Measurements from ENCODE around the gene KCNJ13.
"Not testable (repeated sequence)": the region's sequence is repeated elsewhere in the genome, so short reads cannot be mapped to it uniquely, and the experiment has no call there.

Gene KCNJ13

DNA sequence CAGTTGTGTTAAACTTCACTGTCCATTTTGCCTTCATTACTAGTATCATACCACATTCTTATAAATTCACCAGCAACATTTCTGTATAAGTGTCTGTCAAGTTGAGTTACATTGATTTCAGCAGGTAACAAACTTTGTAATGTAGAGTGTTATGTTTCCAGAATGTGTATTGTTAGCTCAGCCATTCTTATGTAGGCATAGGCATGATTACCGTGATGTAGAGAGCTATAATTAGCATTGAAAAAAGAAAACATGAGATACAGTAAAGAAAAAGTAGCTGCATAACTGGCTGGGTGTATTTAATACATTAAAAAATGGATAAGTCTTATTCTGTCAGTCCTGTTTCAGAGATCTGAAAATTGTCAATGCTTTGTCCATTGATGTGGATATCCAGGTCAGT, 8.5 kb downstream of the KCNJ13 start:
- no peak for DNase-seq (ENCODE audit: low read depth in 3 of 3)

DNA sequence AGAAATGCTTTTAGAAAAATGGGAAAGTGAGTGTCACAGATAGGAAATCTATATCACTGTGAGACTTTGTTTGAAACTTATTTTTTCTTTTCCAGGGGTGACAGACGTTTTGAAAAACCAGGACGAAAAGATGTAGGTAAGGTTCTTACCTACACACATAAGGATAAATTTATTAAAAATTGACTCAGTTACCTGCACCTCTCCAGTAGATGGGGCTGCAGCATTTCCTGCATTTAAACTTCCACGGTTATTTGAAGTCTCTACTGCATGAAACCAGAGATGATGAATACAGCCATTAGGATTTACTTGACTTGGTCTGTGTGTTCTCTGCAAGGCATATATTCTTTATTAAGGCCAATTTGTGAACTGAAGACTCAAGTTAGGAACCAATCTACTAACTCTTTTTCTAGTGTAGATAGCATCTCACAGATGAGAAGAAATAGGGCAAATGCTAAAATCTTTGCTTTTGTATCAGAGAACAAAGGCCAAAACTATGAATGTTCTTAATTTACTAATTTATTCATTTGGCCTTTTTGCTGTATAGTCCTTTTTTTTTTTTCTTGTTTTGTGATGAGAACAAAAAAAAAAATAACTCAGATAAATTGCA, 15.0 kb downstream of the KCNJ13 start:
- DNase-seq (ENCODE audit: low read depth in 3 of 3), result peak in 2 of 3 experiments; percentile 8 to 19

DNA sequence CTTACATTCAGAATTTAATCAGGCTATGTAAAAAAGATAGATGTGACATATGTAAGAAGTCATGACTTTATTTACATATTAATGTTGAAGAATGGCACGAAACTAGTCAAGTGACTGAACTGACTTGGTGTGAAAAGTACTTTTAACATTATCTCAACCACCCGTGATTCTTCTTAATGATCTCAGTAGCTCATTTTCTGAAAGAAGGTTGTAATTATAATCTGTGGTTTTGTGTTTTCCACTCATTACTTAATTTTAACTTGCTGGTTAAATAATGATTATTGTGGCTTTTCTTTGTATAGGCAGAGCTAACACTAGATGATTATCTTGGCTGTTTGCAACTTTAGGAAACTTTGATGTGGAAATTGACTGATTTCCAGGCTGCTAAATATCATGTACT, 18.5 kb downstream of the KCNJ13 start:
- DNase-seq (ENCODE audit: low read depth in 3 of 3), result no peak

DNA sequence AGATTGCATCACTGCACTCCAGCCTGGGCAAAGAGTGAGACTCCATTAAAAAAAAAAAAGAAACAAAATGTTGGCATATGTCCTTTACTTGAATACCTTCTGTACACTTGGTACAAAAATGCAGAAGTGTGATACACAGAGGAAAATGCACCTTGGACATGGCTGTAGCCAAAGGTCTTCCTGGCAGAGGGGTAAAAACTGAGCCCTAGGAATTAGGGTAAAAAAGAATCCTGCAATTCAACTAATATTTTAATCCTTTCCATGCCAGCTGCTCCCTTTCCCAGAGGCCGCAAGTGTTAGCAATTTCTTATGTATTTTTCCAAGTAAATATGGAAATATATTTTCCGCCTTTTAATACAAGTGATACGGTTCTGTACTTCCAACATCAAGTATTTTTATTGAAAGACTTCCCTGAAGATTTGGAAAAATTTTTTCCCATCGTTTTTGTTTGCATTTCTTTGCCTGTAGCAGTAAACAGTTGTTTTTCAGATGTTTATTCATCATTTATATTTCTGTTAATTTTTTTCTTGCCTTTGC, 26.2 kb downstream of the KCNJ13 start:
- DNase-seq (ENCODE audit: low read depth in 3 of 3), result no peak

DNA sequence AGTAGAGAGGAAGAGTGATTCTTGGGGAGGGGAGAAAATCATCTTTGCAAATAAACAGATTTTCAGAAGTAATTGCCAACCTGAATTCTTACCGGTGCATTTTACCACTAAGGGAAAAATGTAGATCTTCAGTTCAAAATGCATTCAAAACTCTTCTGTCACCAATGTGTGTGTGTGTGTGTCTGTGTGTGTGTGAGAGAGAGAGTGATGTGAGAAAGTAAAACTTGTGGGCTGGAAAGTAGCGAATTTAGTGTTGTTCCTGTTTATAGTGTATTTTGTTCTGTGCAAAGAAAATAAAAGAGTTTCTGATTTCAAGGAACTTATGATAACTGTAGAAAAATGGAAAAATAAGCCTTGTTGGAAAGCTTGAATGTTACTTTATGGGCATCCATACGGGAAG, 27.0 kb downstream of the KCNJ13 start:
- no peak for DNase-seq (ENCODE audit: low read depth in 3 of 3)

DNA sequence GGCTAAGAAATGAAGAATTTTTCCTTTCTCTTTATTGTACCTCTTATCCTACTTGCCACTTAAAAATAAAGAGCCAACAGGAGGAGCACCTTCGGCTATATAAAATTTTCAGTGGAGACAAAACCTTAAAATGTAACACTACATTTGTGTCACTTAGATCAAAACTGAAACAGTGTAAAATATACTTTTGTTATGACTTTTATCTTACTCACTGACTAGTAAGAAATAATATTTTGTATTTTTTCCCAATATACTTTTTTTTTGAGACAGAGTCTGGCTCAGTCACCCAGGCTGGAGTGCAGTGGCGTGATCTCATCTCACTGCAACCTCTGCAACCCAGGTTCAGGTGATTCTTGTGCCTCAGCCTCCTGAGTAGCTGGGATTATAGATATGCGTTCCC, 28.3 kb downstream of the KCNJ13 start:
- DNase-seq (ENCODE audit: low read depth in 3 of 3), result no peak

DNA sequence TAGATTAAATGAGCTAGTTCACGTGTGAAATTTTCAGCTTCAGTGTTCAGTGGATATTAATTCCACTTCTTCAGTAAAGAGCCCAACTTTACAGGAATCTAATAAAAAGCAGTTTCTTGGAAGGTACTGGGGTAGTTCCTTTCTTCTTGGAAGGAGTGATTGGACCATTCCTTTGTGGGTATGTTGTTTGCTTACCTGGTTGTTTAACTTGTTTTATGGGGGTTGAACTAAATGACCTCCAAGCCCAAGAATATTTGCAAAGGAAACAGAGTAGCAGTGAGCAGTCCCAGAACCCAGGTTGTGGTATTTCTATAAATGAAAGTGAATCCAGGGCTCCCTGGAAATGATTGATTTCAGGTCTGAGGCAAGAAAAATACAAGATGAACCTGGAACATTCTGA, 31.4 kb downstream of the KCNJ13 start:
- no peak for DNase-seq (ENCODE audit: low read depth in 3 of 3)

DNA sequence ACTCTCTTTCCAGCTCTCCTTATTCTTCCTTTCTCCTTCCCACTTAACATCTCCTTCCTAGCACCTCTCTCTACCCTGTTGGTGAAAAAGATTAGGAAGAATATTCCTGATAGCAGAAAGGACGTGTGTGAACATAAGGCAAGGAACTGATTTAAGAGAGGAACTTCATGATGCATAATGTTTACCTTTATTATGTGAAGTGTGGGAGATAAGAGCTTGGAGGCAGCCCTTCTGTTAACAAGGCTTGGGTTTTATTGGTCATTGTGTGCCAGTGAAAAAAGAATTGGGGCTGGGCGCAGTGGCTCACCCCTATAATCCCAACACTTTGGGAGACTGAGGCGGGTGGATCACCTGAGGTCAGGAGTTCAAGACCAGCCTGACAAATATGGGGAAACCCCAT, 34.4 kb downstream of the KCNJ13 start:
- no peak for DNase-seq (ENCODE audit: low read depth in 3 of 3)

DNA sequence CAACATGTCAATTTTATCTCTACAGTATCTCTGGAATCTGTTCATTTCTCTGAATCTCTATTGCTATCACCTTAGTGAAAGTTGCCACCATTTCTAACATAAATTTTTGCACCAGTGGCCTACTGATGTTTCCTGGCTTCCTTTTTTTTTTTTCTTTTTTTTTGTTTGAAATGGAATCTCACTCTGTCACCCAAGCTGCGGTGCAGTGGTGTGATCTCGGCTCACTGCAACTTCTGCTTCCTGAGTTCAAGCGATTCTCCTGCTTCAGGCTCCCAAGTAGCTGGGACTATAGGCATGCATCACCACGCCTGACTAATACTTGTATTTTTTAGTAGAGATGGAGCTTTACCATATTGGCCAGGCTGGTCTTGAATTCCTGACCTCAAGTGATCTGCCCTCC, 35.1 kb downstream of the KCNJ13 start:
- no peak for DNase-seq (ENCODE audit: low read depth in 3 of 3)

DNA sequence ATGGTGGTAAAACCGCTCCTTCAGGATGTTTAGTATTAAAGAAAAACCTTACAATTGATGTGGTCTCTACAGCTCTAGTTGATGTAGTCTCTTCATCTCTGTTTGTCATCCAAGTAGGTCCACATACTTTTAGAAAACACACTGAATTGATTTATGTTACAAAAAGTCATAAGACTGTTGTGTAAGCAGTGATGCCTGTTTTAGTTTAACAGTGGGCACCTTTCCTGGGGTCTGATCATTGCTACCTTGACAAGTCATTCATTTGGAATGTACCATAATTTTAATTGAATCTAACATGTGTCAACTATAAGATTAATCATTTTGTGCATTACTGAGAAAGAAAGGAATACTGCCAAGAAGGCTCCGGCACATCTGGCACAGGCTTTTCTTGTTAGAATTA, 44.9 kb downstream of the KCNJ13 start:
- DNase-seq (ENCODE audit: low read depth in 3 of 3), result no peak

DNA sequence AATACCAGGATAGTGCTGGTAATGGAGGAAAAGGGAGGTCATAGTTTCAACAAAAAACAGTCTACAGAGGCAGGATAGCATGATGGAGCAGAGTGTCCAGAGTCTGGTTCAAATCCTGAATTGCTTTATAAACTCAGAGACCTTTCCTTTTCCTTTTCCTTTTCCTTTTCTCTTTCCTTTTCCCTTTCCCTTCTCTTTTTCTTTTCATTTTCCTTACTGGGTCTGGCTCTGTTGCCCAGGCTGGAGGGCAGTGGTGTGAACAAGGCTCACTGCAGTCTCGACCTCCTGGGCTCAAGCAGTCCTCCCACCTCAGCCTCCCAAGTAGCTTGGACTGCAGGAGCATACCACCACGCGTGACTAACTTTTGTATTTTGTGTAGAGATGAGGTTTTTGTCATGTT, 47.6 kb downstream of the KCNJ13 start:
- DNase-seq (ENCODE audit: low read depth in 3 of 3), result no peak

DNA sequence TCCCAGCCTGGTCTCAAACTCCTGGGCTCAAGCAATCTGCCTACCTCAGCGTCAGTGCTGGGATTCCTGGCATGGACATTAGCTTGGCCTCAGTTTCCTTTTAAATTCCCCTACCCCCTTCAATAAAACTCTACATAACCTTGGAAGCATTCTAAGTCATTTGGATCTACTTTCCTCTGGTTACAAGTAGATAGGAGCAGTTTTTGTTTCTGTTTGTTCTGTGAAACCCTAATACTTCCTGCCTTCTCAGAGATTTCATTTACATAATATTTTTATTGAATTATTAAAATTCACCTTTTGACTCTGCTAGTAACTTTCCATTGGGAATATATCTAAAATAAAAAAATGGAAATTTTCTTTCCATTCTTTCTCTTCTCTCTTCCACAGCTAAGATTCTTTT, 53.3 kb downstream of the KCNJ13 start:
- DNase-seq (ENCODE audit: low read depth in 3 of 3), result no peak

DNA sequence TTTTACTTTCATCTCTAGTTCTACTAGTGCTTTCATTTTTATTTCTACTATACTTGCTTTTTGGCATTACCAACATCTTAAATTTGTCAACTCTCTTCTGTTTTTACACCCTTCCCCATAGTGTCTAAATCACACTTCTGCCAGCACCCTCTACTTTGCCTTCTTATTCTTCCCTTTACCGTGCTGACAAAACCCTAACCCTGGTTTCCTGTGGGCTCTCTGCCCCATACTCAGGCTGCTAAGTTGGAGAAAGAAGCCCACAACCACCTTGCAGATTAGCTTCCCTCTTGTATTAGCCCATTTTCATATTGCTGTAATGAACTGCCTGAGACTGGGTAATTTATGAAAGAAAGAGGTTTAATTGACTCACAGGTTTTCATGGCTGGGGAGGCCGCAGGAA, 54.5 kb downstream of the KCNJ13 start:
- DNase-seq (ENCODE audit: low read depth in 3 of 3), result no peak

DNA sequence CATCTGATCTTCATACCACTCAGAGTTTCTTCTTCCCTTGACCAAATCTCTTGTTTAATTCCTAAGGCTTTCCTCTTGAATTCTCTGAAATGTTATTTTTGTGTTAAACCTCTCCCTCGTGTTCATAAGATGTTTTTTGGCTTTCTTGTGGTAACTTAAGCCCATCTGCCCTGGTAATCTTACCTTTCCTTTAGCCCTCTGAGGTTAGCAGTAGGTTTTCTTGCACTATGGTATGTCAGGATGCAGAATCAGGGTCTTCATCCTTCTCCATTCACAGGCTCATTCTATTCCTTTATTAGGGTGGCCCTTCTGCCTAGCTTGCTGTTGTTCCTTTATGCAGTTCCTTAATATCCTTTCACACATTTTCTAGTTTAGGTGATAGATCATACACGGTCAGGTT, 55.1 kb downstream of the KCNJ13 start:
- no peak for DNase-seq (ENCODE audit: low read depth in 3 of 3)

DNA sequence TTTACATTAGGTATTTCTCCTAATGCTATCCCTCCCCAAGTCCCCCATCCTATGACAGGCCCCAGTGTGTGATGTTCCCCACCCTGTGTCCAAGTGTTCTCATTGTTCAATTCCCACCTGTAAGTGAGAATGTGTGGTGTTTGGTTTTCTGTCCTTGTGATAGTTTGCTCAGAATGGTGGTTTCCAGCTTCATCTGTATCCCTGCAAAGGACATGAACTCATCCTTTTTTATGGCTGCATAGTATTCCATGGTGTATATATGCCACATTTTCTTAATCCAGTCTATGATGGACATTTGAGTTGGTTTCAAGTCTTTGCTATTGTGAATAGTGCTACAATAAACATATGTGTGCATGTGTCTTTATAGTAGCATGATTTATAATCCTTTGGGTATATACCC, 56.3 kb downstream of the KCNJ13 start:
- DNase-seq (ENCODE audit: low read depth in 3 of 3), result not testable (repeated sequence)

Data from stimulated activated CD4-positive, alpha-beta T cell treated with anti-CD3 and anti-CD28 coated beads, TNF-alpha, amount 100 ng/mL, for 24 hours (primary cell).